Measurements from ENCODE around the gene TTYH3.

Gene TTYH3

GRCh38 chr7:2592375-2592865, 39.4 kb upstream of the TTYH3 start:
- peaks cover 4% of the 10 kb centered on the region for H3K79me2 ChIP-seq
- TF ChIP-seq, protein P1, sequence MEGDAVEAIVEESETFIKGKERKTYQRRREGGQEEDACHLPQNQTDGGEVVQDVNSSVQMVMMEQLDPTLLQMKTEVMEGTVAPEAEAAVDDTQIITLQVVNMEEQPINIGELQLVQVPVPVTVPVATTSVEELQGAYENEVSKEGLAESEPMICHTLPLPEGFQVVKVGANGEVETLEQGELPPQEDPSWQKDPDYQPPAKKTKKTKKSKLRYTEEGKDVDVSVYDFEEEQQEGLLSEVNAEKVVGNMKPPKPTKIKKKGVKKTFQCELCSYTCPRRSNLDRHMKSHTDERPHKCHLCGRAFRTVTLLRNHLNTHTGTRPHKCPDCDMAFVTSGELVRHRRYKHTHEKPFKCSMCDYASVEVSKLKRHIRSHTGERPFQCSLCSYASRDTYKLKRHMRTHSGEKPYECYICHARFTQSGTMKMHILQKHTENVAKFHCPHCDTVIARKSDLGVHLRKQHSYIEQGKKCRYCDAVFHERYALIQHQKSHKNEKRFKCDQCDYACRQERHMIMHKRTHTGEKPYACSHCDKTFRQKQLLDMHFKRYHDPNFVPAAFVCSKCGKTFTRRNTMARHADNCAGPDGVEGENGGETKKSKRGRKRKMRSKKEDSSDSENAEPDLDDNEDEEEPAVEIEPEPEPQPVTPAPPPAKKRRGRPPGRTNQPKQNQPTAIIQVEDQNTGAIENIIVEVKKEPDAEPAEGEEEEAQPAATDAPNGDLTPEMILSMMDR (IDR thresholded peaks at IDR 0.05): no peak
- H3K4me3 ChIP-seq (ENCODE audit: low read depth, low read length): no peak overlapping the region
- H3K9me3 ChIP-seq (ENCODE audit: control insufficient read depth, low read length): no peaks in the 10 kb centered on the region
- no peak overlapping the region for H2AFZ ChIP-seq
- no peaks in the 10 kb centered on the region for H3K27me3 ChIP-seq (ENCODE audit: control insufficient read depth, insufficient read depth, low read length)
- no peak overlapping the region for H3K27ac ChIP-seq
- no peaks in the 10 kb centered on the region for H3K36me3 ChIP-seq (ENCODE audit: control insufficient read depth, insufficient read depth, low read length)
- H3K4me1 ChIP-seq: no peaks in the 10 kb centered on the region
- H3K9ac ChIP-seq: no peak overlapping the region
- no peak overlapping the region for H3K4me2 ChIP-seq (ENCODE audit: low read length)

- TF ChIP-seq, protein P1 (IDR thresholded peaks at IDR 0.05): no peak
- Histone ChIP-seq H3K9ac (no peak overlapping the region), H3K9me3 (ENCODE audit: control insufficient read depth, low read length) (no peaks in the 10 kb centered on the region), H3K27ac (no peak overlapping the region), H3K4me3 (ENCODE audit: low read depth, low read length) (no peak overlapping the region), H3K79me2 (peaks cover 4% of the 10 kb centered on the region), H2AFZ (no peak overlapping the region), H3K27me3 (ENCODE audit: control insufficient read depth, insufficient read depth, low read length) (no peaks in the 10 kb centered on the region), H3K36me3 (ENCODE audit: control insufficient read depth, insufficient read depth, low read length) (no peaks in the 10 kb centered on the region), H3K4me2 (ENCODE audit: low read length) (no peak overlapping the region), H3K4me1 (no peaks in the 10 kb centered on the region)
Measured at GRCh38 chr7:2593036-2593727, 38.6 kb upstream of the TTYH3 start.

- TF ChIP-seq, protein P1 (IDR thresholded peaks at IDR 0.05): no peak
- no peak overlapping the region for H3K9ac ChIP-seq
- no peaks in the 10 kb centered on the region for H3K9me3 ChIP-seq (ENCODE audit: control insufficient read depth, low read length)
- H3K4me1 ChIP-seq: no peaks in the 10 kb centered on the region
- H3K4me3 ChIP-seq (ENCODE audit: low read depth, low read length): no peak overlapping the region
- H3K4me2 ChIP-seq (ENCODE audit: low read length): no peak overlapping the region
- H3K27me3 ChIP-seq (ENCODE audit: control insufficient read depth, insufficient read depth, low read length): no peaks in the 10 kb centered on the region
- H3K27ac ChIP-seq: no peak overlapping the region
- no peaks in the 10 kb centered on the region for H3K36me3 ChIP-seq (ENCODE audit: control insufficient read depth, insufficient read depth, low read length)
- no peak overlapping the region for H2AFZ ChIP-seq
- H3K79me2 ChIP-seq: peaks cover 1% of the 10 kb centered on the region
Measured at GRCh38 chr7:2594599-2594998, 37.2 kb upstream of the TTYH3 start.

- Histone ChIP-seq H3K4me1 (no peaks in the 10 kb centered on the region), H3K4me2 (ENCODE audit: low read length) (no peak overlapping the region), H3K4me3 (ENCODE audit: low read depth, low read length) (no peak overlapping the region), H3K9ac (no peak overlapping the region), H3K9me3 (ENCODE audit: control insufficient read depth, low read length) (no peaks in the 10 kb centered on the region), H3K27me3 (ENCODE audit: control insufficient read depth, insufficient read depth, low read length) (no peaks in the 10 kb centered on the region), H3K79me2 (no peaks in the 10 kb centered on the region), H2AFZ (no peak overlapping the region), H3K36me3 (ENCODE audit: control insufficient read depth, insufficient read depth, low read length) (no peaks in the 10 kb centered on the region), H3K27ac (no peak overlapping the region)
- TF ChIP-seq, protein P1 (IDR thresholded peaks at IDR 0.05): no peak
Measured at GRCh38 chr7:2595258-2595860, 36.4 kb upstream of the TTYH3 start.
